ENCODE data around the gene KPNB1. TPM values are rescaled to one million over a fixed set of nuclear protein-coding genes. Genes with fewer than 3 reads are reported as not detected.
A peak's percentile ranks its signal among the peaks of the same experiment; 100 is the strongest.

The KPNB1 gene
- total and polyA plus RNA-seq, 7 donors, result 23.4 to 268 (median 185) TPM

DNA sequence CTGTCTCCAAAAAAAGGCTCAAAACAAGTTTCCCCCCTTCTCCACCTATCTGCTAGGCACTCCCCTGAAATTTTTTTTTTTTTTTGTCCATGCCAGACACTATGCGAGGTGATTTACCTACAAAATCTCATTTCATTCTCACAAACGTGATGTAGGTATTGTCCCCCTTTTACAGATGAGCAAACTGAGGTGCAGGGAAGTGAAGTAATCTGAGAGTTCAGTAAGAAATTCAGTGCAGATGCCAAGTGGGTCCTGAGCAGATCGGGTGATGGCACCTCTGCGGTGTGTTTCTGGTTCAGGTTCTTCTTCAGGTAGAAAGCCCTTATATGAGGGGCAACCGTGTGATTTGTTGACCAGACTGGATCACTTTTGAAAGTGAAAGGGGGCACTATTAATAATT lies 54.0 kb downstream of the KPNB1 start:
- 71 to 85% methylated on average over 5 of the region's 5 CpGs for WGBS, 2 donors
- Histone ChIP-seq H3K27me3 (no peaks in the 10 kb centered on the region), H3K4me3 (no peak overlapping the region), H3K27ac (no peak overlapping the region), H3K4me1 (peaks cover 0 to 21% (median 17%) of the 10 kb centered on the region in 4 donors), H3K36me3 (peaks cover 3 to 23% (median 5%) of the 10 kb centered on the region in 4 donors), H3K9me3 (no peaks in the 10 kb centered on the region)
- intact Hi-C loops (cut with DNase I), result no loop called here
- TF ChIP-seq, protein P1, sequence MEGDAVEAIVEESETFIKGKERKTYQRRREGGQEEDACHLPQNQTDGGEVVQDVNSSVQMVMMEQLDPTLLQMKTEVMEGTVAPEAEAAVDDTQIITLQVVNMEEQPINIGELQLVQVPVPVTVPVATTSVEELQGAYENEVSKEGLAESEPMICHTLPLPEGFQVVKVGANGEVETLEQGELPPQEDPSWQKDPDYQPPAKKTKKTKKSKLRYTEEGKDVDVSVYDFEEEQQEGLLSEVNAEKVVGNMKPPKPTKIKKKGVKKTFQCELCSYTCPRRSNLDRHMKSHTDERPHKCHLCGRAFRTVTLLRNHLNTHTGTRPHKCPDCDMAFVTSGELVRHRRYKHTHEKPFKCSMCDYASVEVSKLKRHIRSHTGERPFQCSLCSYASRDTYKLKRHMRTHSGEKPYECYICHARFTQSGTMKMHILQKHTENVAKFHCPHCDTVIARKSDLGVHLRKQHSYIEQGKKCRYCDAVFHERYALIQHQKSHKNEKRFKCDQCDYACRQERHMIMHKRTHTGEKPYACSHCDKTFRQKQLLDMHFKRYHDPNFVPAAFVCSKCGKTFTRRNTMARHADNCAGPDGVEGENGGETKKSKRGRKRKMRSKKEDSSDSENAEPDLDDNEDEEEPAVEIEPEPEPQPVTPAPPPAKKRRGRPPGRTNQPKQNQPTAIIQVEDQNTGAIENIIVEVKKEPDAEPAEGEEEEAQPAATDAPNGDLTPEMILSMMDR (IDR thresholded peaks at IDR 0.05), result no peak
- no peak for TF ChIP-seq EP300 (IDR thresholded peaks at IDR 0.05)
- TF ChIP-seq POLR2AphosphoS5 (IDR thresholded peaks at IDR 0.05), result no peak
- TF ChIP-seq POLR2A (IDR thresholded peaks at IDR 0.05), result no peak
- no peak for DNase-seq

DNA sequence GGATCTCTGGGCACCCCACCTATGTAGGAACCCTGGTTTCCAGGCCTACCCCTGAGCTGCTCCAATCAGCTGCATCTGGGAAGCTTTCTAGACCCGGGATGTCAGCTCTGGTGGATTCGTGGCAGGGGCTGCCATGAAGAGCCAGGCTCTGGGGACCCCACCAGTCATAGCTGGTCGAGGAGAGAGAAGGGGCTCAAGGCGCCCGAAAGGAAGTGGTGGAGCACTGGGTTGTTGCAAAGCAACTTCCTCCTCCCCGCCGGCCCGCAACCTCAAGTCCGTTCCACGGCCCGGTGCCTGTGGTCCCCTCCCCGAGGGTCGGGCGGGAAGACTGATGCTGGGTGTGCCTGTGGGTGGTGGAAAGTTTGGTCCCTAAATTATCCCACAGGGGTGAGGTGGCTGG lies 54.4 kb downstream of the KPNB1 start:
- 59 to 74% methylated on average over 14 of the region's 14 CpGs for WGBS, 2 donors
- intact Hi-C loops (cut with DNase I), result no loop called here
- Histone ChIP-seq H3K9me3 (no peaks in the 10 kb centered on the region), H3K4me1 (peaks cover 0 to 21% (median 17%) of the 10 kb centered on the region in 4 donors), H3K27ac (no peak overlapping the region), H3K4me3 (no peak overlapping the region), H3K36me3 (peaks cover 3 to 24% (median 5%) of the 10 kb centered on the region in 4 donors), H3K27me3 (no peaks in the 10 kb centered on the region)
- DNase-seq, result peak; percentile 54
- TF ChIP-seq POLR2A (IDR thresholded peaks at IDR 0.05), result no peak
- TF ChIP-seq, protein P1 (IDR thresholded peaks at IDR 0.05), result no peak
- TF ChIP-seq POLR2AphosphoS5 (IDR thresholded peaks at IDR 0.05), result no peak
- no peak for TF ChIP-seq EP300 (IDR thresholded peaks at IDR 0.05)

DNA sequence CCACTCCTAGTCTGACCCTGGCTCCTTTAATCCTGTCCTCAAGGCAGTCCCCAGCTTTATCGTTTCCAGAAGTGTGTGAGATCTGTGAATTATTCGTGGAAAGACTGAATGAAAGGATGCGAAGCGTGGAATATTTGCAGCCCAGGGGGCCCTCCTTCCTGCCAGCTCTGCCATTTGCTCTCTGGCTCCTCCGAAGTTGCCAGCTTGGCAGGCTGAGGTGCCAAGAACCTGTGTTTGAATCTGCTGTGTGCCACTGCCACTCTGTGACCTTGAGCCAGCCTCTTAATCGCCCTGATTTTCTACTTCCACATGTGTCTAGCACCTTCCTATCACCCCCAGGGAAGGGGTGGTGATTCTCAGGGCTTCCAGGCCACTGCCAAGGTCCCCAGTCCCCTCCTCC lies 55.0 kb downstream of the KPNB1 start:
- TF ChIP-seq POLR2AphosphoS5 (IDR thresholded peaks at IDR 0.05), result no peak
- TF ChIP-seq, protein P1 (IDR thresholded peaks at IDR 0.05), result no peak
- no peak for TF ChIP-seq EP300 (IDR thresholded peaks at IDR 0.05)
- TF ChIP-seq POLR2A (IDR thresholded peaks at IDR 0.05), result no peak
- WGBS, 2 donors, result 78% methylated on average over 6 of the region's 6 CpGs
- intact Hi-C loops (cut with DNase I), result no loop called here
- Histone ChIP-seq H3K27me3 (no peaks in the 10 kb centered on the region), H3K4me3 (no peak overlapping the region), H3K27ac (no peak overlapping the region), H3K4me1 (peaks cover 0 to 21% (median 17%) of the 10 kb centered on the region in 4 donors), H3K36me3 (peaks cover under 1 to 24% (median 4%) of the 10 kb centered on the region in 4 donors), H3K9me3 (no peaks in the 10 kb centered on the region)
- DNase-seq, result no peak

DNA sequence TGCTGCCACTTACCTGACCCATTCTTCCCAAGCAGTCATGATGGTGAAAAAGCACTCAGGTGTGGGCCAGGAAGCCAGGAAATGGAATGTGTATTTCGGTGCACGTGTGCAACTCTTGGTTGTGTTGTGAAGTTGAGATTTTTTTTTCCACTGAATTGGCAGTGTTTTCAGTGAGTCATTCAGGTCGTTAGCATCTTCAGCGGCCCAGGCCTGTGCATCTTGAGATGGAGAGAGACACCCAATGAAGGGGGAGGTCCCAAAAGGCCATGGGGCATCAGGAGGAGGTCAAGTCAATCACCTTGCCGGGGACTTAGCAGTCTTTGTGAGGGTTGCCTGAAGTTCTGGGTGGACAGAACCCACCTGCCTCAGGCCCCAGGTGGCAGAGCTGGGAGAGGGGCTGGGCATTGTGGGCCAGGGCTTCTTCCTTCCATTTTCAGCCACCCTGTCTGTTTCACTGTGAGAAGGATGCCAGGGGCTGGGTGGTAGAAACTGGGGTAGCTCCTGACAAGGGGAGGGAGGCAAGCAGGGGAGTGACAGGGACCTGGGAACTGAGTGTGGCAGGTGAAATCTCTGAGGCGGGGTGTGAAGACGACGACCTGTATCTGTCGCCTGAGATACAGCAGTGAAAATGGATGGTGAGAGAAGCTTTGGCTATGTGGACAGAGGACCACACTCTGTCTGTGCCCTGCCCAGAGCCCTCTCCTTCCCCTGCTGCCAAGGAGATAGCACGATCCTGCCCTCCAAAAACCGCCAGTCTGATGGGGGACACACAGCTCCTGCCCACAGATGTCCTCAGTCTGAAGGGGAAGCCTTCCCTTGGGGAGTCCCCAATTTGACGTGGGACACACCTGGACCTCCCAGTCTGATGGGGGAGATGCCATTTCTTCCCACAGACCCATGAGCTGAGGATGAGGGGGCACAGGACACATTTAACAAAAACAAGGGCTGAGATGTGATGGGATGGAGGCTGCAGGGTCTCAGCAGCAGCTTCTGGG lies 56.1 kb downstream of the KPNB1 start:
- WGBS, 2 donors, result 58 to 66% methylated on average over 12 of the region's 12 CpGs
- Histone ChIP-seq H3K27me3 (no peaks in the 10 kb centered on the region), H3K4me1 (peaks cover 0 to 21% (median 17%) of the 10 kb centered on the region in 4 donors), H3K4me3 (no peak overlapping the region), H3K36me3 (peaks cover 2 to 27% (median 8%) of the 10 kb centered on the region in 4 donors), H3K9me3 (no peaks in the 10 kb centered on the region), H3K27ac (peak overlapping the region in 2 of 4 donors; percentile 28 to 65)
- TF ChIP-seq, protein P1 (IDR thresholded peaks at IDR 0.05), result no peak
- intact Hi-C loops (cut with DNase I), result no loop called here
- DNase-seq, result peak; percentile 54
